Measurements from ENCODE around the gene SEPHS2. TPM values are rescaled to one million over a fixed set of nuclear protein-coding genes. Genes with fewer than 3 reads are reported as not detected.
A peak's percentile ranks its signal among the peaks of the same experiment; 100 is the strongest.

The SEPHS2 gene
- total RNA-seq, 1 experiment from 2014 or later = 52.6 TPM

DNA sequence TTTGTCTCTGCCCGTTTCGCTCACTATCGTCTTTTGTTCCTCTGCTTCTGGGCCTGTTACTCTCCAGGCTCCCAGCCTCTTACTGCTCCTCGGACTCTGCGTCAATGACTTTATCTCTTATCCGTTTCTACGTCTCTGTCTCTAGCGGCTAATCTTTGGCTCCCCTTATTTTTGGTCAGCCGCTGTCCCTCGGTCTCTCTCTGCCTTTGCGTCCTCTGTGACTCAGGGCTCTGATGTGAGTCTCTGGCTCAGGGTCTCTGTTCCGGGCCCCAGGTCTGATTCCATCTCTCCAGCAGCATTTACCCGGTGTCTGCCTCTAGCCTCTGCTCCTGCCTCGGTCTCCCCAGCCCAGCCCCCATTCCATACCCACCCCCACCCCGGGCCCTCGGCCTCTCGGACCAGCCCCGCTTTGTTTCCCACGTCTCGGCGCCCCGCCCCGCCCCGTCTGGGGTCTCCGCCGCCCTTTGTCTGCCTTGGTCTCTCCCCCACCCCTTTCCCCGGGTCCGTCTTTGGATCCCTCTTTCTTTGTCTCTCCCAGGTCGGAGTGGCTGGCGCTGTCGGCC lies 51.0 kb downstream of the SEPHS2 start:
- peak overlapping the region; percentile 56 for H3T11ph ChIP-seq (ENCODE audit: low read length)

More for the DNA sequence above, 51.0 kb downstream of the SEPHS2 start:
- Mint-ChIP-seq H3K27ac (peak overlapping the region; percentile 93 to 99 (median 97)), H3K4me1 (peaks cover 23 to 41% of the 10 kb centered on the region in 2 experiments), H3K27me3 (ENCODE audit: low read depth) (no peaks in the 10 kb centered on the region; the same call in 1 of the 2 replicates), H3K36me3 (ENCODE audit: insufficient read depth in 1 of 3, low read depth in 3 of 3) (peaks cover 9 to 33% (median 20%) of the 10 kb centered on the region in 3 experiments; a peak in 6 of 7 replicates), H3K4me3 (peak overlapping the region; percentile 85 to 91), H3K9me3 (no peaks in the 10 kb centered on the region; a peak in 1 of 5 replicates)
- H2BK15ac ChIP-seq (ENCODE audit: low read depth, low read length) = no peak overlapping the region
- H3K23ac ChIP-seq (ENCODE audit: insufficient read length, low read depth, low read length) = no peak overlapping the region
- H3K79me1 ChIP-seq (ENCODE audit: insufficient read depth, low read depth, low read length, poor library complexity, severe bottlenecking) = no peaks in the 10 kb centered on the region
- H3K23me2 ChIP-seq (ENCODE audit: insufficient read length, low read depth, low read length, poor library complexity, severe bottlenecking) = peaks cover 15% of the 10 kb centered on the region
- no peak overlapping the region for H2BK12ac ChIP-seq (ENCODE audit: insufficient read length, low read depth, low read length)
- H3K79me2 ChIP-seq (ENCODE audit: insufficient read depth, low read length) = peaks cover 4% of the 10 kb centered on the region; the same call in 1 of the 2 replicates
- no peaks in the 10 kb centered on the region; the same call in 1 of the 2 replicates for H3K4me1 ChIP-seq (ENCODE audit: insufficient read depth, low read length)
- H3K18ac ChIP-seq (ENCODE audit: insufficient read length, low read depth, low read length) = peak overlapping the region; percentile 86
- H4K20me1 ChIP-seq (ENCODE audit: control insufficient read depth, insufficient read depth, insufficient read length) = no peaks in the 10 kb centered on the region
- no peak overlapping the region for H2AFZ ChIP-seq (ENCODE audit: low read length)
- no peak overlapping the region for H2BK20ac ChIP-seq (ENCODE audit: low read depth, low read length, poor library complexity, severe bottlenecking)
- H4K5ac ChIP-seq (ENCODE audit: insufficient read length, low read depth, low read length) = no peak overlapping the region
- peak overlapping the region; percentile 67 for H3K27ac ChIP-seq (ENCODE audit: insufficient read length, low read depth, low read length)
- H2BK5ac ChIP-seq (ENCODE audit: insufficient read length, low read length) = peak overlapping the region; percentile 74
- peak overlapping the region; percentile 99 for H3K14ac ChIP-seq (ENCODE audit: insufficient read depth, low read length)
- no peak overlapping the region for H2BK120ac ChIP-seq (ENCODE audit: low read depth, low read length, poor library complexity, severe bottlenecking)
- no peaks in the 10 kb centered on the region for H3K27me3 ChIP-seq (ENCODE audit: insufficient read depth, low read length)
- H3K9me3 ChIP-seq (ENCODE audit: control insufficient read depth, low read depth, low read length) = no peaks in the 10 kb centered on the region
- H3K9ac ChIP-seq (ENCODE audit: extremely low read depth, insufficient read length, low read length) = peak overlapping the region; percentile 97
- H3K4me2 ChIP-seq (ENCODE audit: insufficient read depth, insufficient read length, low read length) = peak overlapping the region; percentile 83
- TF ChIP-seq CTCF (conservative IDR thresholded peaks at IDR 0.05) = no peak
- no peak overlapping the region for H4K91ac ChIP-seq (ENCODE audit: insufficient read length, low read depth, low read length)
- no peak overlapping the region for H3K56ac ChIP-seq (ENCODE audit: insufficient read length, low read depth, low read length)
- no CpG with 5 or more reads among the region's 31 CpGs for WGBS (ENCODE audit: extremely low coverage, insufficient read length, low lambda C conversion rate)
- H4K8ac ChIP-seq (replicated peaks; ENCODE audit: insufficient read length, low read depth, low read length) = no peak overlapping the region
- H2AK5ac ChIP-seq (ENCODE audit: insufficient read length, low read length) = no peak overlapping the region
- H3K4ac ChIP-seq (ENCODE audit: low read depth, low read length) = peak overlapping the region; percentile 18; the same call in 1 of the 2 replicates
- no peak for DNase-seq

Other genes with a start within 250 kb of the SEPHS2 start
- gene SULT1A3, start 246.6 kb downstream of the SEPHS2 start, total RNA-seq (2021) = 21.5 and 21.8 TPM in 2 replicates
- gene NPIPB13, start 197.4 kb downstream of the SEPHS2 start, total RNA-seq (2021) = 14.3 and 16.4 TPM in 2 replicates
- 90.1 and 90.2 TPM in 2 replicates for gene CD2BP2, start 90.6 kb downstream of the SEPHS2 start, total RNA-seq (2021)
- gene TBC1D10B, start 75.4 kb downstream of the SEPHS2 start, total RNA-seq (2021) = 25.6 and 25.8 TPM in 2 replicates
- 0.70 and 1.4 TPM in 2 replicates for gene MYL11, start 71.1 kb downstream of the SEPHS2 start, total RNA-seq (2021)
- gene SEPTIN1, start 63.3 kb downstream of the SEPHS2 start, total RNA-seq (2021) = 1.4 and 2.5 TPM in 2 replicates
- 57.3 and 61.2 TPM in 2 replicates for gene ZNF48, start 50.5 kb downstream of the SEPHS2 start, total RNA-seq (2021)
- 9.7 and 10.5 TPM in 2 replicates for gene ZNF771, start 38.3 kb downstream of the SEPHS2 start, total RNA-seq (2021)
- gene DCTPP1, start 15.8 kb downstream of the SEPHS2 start, total RNA-seq (2021) = 78.1 and 78.3 TPM in 2 replicates
- not detected in 2 replicates for gene ITGAL, start 26.9 kb upstream of the SEPHS2 start, total RNA-seq (2021)
- gene ZNF768, start 80.7 kb upstream of the SEPHS2 start, total RNA-seq (2021) = 39.0 and 40.0 TPM in 2 replicates
- gene ZNF747, start 89.0 kb upstream of the SEPHS2 start, total RNA-seq (2021) = 17.5 and 18.4 TPM in 2 replicates
- gene ZNF764, start 112.5 kb upstream of the SEPHS2 start, total RNA-seq (2021) = 11.2 and 11.4 TPM in 2 replicates
- 4.3 and 4.5 TPM in 2 replicates for gene ZNF688, start 125.8 kb upstream of the SEPHS2 start, total RNA-seq (2021)
- 17.0 and 18.8 TPM in 2 replicates for gene ZNF785, start 139.8 kb upstream of the SEPHS2 start, total RNA-seq (2021)
- 21.1 and 21.9 TPM in 2 replicates for gene ZNF689, start 164.5 kb upstream of the SEPHS2 start, total RNA-seq (2021)
- gene PRR14, start 205.1 kb upstream of the SEPHS2 start, total RNA-seq (2021) = 11.6 and 13.6 TPM in 2 replicates
- gene FBRS, start 212.6 kb upstream of the SEPHS2 start, total RNA-seq (2021) = 12.6 and 16.8 TPM in 2 replicates